ENCODE measurements around the gene DCST1. TPM values are rescaled to one million over a fixed set of nuclear protein-coding genes. Genes with fewer than 3 reads are reported as not detected.

The DCST1 gene
- total RNA-seq, 4 donors from 2014 or later = 0.19 TPM; not detected in 3

DNA sequence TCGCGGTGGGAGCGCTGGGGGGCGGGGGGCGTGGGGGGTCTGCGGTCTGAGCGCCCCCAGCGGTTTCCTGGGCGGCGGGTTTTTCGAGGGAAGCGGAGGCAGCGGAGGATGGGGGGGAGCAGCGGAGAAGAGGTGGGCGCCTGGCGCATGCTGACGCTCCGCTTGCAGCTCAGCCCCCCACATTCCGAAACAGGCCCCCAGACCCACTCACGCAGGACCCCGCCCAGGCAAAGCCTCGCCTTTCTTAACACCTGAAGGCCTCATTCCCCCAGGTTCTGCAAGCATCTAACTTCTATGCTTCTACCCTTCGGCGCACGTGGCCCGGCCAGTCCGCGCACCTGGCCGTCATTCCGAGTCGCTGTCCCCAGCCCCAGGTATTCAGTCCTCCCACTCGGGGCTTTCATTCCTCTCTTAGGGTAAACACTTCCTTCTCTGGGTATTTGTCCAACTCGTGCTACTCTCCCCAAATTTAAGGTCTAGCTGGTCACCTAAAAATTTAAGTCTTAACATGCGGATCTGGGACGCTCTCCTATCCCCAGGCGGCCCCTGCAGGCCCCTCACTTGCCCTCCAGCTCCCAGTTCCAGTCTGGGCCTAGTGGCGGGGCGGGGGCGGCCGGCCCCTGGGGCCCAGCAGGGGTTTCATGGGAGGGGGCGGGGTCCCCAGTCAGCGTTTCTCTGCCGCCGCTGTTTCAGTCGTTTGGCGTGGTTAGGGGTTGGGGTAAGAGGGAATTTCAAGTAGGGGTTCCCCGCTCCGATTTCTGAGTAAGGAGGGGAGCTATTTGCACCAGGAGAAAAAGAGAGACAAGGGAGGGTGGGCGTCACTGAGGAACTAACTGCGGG, 33.8 kb upstream of the DCST1 start:
- Histone ChIP-seq H3K36me3 (no peaks in the 10 kb centered on the region), H3K9me3 (no peaks in the 10 kb centered on the region), H3K27ac (peak overlapping the region; percentile 97 to 99 (median 98)), H3K27me3 (no peaks in the 10 kb centered on the region), H3K4me3 (peak overlapping the region; percentile 77 to 96 (median 86)), H3K4me1 (peaks cover 24 to 50% (median 33%) of the 10 kb centered on the region in 3 donors)
- no peak for DNase-seq
- intact Hi-C loops (cut with DNase I) = loop anchor here (5.0 kb wide), 1 partner anchor 37 kb away; the partner anchor contains the start of gene PYGO2
- no peak for TF ChIP-seq POLR2A (IDR thresholded peaks at IDR 0.05)
- TF ChIP-seq, protein P1, sequence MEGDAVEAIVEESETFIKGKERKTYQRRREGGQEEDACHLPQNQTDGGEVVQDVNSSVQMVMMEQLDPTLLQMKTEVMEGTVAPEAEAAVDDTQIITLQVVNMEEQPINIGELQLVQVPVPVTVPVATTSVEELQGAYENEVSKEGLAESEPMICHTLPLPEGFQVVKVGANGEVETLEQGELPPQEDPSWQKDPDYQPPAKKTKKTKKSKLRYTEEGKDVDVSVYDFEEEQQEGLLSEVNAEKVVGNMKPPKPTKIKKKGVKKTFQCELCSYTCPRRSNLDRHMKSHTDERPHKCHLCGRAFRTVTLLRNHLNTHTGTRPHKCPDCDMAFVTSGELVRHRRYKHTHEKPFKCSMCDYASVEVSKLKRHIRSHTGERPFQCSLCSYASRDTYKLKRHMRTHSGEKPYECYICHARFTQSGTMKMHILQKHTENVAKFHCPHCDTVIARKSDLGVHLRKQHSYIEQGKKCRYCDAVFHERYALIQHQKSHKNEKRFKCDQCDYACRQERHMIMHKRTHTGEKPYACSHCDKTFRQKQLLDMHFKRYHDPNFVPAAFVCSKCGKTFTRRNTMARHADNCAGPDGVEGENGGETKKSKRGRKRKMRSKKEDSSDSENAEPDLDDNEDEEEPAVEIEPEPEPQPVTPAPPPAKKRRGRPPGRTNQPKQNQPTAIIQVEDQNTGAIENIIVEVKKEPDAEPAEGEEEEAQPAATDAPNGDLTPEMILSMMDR (IDR thresholded peaks at IDR 0.05) = no peak
- 0 to 5% methylated on average over 14 to 28 of the region's 50 CpGs for WGBS, 2 donors

DNA sequence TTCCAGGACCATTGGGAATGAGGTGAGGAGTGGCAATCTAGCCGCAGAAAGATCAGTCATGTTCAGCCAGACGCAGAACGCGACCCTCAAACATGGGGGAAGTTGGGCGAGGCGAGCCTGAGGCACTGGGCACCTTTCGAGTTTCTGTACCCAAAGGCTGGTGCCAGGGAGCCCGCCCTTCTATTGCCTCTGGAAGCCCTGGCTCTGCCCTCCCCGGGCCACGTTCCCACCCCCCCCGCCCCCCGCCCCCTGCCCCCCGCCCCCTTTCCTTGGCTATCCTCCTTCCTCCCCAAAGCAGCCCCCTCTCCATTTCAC, 33.3 kb upstream of the DCST1 start:
- Histone ChIP-seq H3K27me3 (no peaks in the 10 kb centered on the region), H3K4me3 (peak overlapping the region; percentile 77 to 96 (median 86)), H3K27ac (peak overlapping the region; percentile 97 to 99 (median 98)), H3K4me1 (peaks cover 28 to 54% (median 38%) of the 10 kb centered on the region in 3 donors), H3K36me3 (no peaks in the 10 kb centered on the region), H3K9me3 (no peaks in the 10 kb centered on the region)
- intact Hi-C loops (cut with DNase I) = no loop called here
- no peak for TF ChIP-seq POLR2A (IDR thresholded peaks at IDR 0.05)
- TF ChIP-seq, protein P1 (IDR thresholded peaks at IDR 0.05) = no peak
- WGBS, 2 donors = 0% methylated on average over 4 to 6 of the region's 13 CpGs
- DNase-seq = no peak

DNA sequence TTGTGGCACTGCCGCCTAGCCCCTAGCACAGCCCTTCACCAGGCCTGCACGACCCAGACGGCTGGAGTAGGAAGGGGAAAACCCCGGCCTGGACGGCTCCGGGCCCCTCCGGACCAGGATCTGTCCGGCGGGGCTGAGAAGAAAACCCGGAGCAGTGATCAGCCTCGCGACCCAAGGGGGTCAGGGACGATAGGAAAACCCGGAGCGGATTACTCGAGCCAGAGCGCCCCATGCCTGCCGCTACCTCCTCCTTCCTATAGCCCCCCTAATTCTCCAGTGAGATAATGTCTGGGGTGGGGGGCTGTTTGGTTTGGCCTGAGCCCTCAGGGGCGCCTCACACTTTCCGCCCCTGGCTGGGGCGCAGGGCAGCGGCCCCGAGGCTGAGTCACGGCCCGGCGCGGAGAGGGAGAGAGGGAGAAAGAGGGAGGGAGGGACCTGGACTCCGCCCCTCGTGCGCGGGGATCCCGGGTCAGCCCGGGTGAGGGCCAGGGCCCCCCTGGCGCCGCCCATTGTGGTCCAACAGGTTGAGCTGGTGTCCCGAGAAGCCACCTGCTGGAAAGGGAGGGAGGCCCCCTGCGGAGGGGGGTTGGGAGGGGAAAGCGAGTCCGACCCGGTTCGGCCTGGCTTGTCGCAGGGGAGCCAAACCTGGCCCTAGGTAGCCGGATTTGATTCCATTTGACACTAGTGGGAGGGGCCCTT, 32.7 kb upstream of the DCST1 start:
- Histone ChIP-seq H3K4me1 (peaks cover 33 to 54% (median 43%) of the 10 kb centered on the region in 3 donors), H3K27me3 (no peaks in the 10 kb centered on the region), H3K9me3 (no peaks in the 10 kb centered on the region), H3K36me3 (peaks cover 0 to 1% (median 0%) of the 10 kb centered on the region in 3 donors), H3K4me3 (peak overlapping the region; percentile 77 to 96 (median 86)), H3K27ac (peak overlapping the region; percentile 97 to 99 (median 98))
- DNase-seq = no peak
- TF ChIP-seq, protein P1 (IDR thresholded peaks at IDR 0.05) = peak in 4 of 6 experiments; percentile 17 to 45 (median 24)
- peak in 3 of 4 donors; percentile 44 to 88 (median 77) for TF ChIP-seq POLR2A (IDR thresholded peaks at IDR 0.05)
- intact Hi-C loops (cut with DNase I) = no loop called here
- 0% methylated on average over 7 to 21 of the region's 43 CpGs for WGBS, 2 donors

DNA sequence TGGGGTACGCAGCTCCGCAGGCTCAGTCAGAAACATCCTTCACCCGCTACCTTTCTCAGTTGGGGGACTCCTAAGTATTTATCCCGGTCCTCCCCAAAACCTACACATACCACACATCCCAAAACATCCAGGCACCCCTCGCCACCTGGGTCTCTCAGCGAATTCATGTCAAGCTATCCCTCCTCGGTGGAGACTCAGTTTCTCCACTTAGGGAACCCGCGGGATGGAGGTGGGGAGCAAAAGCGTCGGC, 32.3 kb upstream of the DCST1 start:
- no peak for TF ChIP-seq POLR2A (IDR thresholded peaks at IDR 0.05)
- TF ChIP-seq, protein P1 (IDR thresholded peaks at IDR 0.05) = no peak
- intact Hi-C loops (cut with DNase I) = no loop called here
- Histone ChIP-seq H3K9me3 (no peaks in the 10 kb centered on the region), H3K4me3 (peak overlapping the region; percentile 77 to 96 (median 86)), H3K27me3 (no peaks in the 10 kb centered on the region), H3K27ac (peak overlapping the region; percentile 97 to 99 (median 98)), H3K36me3 (peaks cover 0 to 6% (median 0%) of the 10 kb centered on the region in 3 donors), H3K4me1 (peaks cover 38 to 56% (median 48%) of the 10 kb centered on the region in 3 donors)
- no peak for DNase-seq
- WGBS, 2 donors = 0% methylated on average over 4 to 6 of the region's 11 CpGs

Data from esophagus squamous epithelium (tissue), 5 donors.